D721Med (cell line): Measurements from ENCODE around the gene CASP12.
"Not testable (repeated sequence)": the region's sequence is repeated elsewhere in the genome, so short reads cannot be mapped to it uniquely, and the experiment has no call there.

Source experiments
- DNase-seq: peaks from one replicate; pipeline ENCODE4 v3.0.0; 2011; ENCODE audit warnings: low spot score; ENCODE audit not compliant: insufficient read length
- FAIRE-seq: peaks from 2 replicates; lab custom pipeline; 2011; peaks lifted over from hg19 to GRCh38; lab: Jason Lieb, UNC
- TF ChIP-seq, protein P1 (sequence below): IDR thresholded peaks from 2 replicates; pipeline ENCODE4 v1.5.1; 2012; ENCODE audit warnings: mild to moderate bottlenecking, control low read depth; ENCODE audit not compliant: insufficient read depth; ENCODE audit errors: missing control alignments

Gene CASP12

DNA sequence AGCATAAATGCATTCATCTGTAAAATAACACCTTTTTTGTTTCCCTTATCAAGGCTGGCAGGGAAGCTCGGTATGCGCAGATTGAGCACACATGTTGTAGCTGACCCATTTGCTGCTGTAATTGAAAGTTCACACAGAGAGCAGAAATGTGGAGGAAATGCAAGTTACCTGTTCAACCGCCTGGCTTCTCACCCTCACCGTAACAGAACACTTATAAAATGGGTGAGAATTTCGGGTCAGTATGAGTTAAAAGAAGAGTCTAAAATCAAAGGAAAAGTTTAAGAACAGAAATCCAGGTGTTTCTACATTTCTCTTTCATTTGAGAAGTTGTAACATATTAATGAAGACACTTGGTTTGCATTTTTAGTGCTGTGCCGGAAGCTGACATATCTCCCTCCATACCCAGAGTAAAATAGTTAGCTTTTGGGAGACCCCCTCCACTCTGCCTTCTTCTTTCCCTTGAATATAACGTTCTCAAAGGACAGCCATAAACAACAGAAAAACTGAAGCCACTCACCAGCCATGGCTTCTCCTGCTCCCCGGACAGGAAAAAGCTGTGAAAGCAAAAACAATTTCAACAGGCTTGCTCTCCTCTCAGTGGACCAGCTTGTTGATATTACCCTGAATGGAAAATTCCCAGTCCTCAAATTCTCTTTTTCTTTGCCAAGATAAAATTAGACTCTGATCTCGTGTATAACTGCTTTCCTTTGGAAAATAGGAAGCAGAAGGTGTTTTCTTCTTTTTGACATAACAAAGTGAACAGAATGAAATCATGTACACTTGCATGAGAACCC is at the start of gene CASP12:
Gene CASP12 (minus strand): TSS at position 570 of the 794 bp plus-strand sequence.
- FAIRE-seq, result no peak
- no peak for DNase-seq
- TF ChIP-seq, protein P1, sequence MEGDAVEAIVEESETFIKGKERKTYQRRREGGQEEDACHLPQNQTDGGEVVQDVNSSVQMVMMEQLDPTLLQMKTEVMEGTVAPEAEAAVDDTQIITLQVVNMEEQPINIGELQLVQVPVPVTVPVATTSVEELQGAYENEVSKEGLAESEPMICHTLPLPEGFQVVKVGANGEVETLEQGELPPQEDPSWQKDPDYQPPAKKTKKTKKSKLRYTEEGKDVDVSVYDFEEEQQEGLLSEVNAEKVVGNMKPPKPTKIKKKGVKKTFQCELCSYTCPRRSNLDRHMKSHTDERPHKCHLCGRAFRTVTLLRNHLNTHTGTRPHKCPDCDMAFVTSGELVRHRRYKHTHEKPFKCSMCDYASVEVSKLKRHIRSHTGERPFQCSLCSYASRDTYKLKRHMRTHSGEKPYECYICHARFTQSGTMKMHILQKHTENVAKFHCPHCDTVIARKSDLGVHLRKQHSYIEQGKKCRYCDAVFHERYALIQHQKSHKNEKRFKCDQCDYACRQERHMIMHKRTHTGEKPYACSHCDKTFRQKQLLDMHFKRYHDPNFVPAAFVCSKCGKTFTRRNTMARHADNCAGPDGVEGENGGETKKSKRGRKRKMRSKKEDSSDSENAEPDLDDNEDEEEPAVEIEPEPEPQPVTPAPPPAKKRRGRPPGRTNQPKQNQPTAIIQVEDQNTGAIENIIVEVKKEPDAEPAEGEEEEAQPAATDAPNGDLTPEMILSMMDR, result no peak

DNA sequence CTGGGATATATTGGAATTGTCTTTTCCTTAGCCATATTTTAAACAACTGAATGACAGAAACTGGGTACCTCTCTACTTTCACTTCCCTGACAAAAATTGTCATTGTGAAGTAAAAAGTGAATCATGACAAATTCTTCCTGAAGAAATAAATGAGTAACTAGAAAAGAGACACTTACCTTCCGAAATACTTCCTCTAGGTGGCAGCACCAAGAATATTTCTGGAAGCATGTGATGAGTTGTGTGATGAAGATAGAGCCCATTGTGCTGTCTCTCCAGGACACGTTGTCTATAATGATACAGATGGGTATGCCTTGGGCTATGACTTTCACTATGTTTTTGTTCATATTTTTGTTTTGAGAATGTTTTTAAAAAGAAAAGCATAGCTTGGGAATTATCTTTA is 48.6 kb upstream of the CASP12 start:
- no peak for FAIRE-seq
- TF ChIP-seq, protein P1, result peak; percentile 20
- DNase-seq, result no peak

DNA sequence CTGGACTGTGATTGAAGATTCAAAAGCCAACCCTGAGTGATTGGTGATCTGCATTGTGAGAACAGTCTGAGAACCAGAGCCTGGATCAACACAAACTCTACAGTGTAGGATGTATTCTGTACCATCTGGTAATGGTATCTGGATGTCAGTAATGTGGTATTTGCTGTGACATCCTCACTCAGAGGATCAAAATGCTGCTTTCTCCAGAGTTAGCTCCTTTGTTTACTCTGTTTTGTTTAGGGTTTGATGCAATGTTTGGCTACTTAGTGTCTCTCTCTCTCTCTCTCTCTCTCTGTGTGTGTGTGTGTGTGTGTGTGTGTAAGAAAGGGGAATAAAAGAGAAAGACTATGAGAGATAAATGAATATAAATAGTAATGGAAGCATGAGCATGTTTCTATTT is 45.8 kb upstream of the CASP12 start:
- DNase-seq (no peak), FAIRE-seq (no peak)
- TF ChIP-seq, protein P1, result no peak

DNA sequence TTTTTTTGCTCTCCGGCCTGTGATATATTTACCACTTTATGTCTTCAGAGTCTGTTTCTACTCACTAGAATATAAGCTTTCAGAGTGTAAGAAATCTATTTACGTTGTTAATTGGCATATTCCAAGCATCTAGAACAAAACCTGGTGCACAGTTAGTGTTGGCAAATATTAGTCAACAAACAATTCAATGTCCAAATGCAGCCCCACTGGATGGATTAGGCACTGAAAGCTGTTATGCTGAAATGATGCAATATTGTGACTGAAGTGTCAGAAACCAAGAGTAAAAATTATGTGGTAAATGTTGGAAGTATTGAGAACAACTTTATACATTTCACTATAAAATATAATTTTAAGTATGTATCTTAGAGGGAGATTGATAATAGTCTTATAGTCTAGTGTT is 45.3 kb upstream of the CASP12 start:
- no peak for FAIRE-seq
- TF ChIP-seq, protein P1, result no peak
- no peak for DNase-seq

DNA sequence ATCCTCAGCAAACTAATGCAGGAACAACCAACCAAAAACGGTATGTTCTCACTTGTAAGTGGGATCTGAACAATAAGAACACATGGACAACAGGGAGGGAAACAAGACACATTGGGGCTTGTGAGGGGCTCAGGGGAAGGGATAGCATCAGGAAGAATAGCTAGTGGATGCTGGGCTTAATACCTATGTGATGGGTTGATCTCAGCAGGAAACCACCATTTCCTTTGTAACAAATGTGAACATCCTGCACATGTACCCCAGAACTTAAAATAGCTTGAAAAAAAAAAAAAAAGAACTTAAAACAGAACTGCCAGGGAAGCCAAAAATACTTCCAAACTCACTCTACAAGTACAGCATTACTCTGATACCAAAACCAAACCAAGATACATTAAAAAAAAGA is 36.3 kb upstream of the CASP12 start:
- TF ChIP-seq, protein P1, result no peak
- no peak for DNase-seq
- FAIRE-seq, result no peak

DNA sequence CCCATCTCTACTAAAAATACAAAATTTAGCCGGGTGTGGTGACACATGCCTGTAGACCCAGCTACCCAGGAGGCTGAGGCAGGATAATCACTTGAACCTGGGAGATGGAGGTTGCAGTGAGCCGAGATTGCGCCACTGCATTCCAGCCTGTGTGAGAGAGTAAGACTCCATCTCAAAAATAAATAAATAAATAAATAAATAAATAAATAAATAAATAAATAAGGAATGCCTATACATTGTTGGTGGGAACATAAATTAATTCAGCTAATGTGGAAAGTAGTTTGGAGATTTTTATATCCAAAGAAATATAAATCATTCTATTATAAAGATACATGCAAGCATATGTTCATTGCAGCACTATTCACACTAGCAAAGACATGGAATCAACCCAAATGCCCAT is 35.8 kb upstream of the CASP12 start:
- DNase-seq, FAIRE-seq: not testable (repeated sequence)

DNA sequence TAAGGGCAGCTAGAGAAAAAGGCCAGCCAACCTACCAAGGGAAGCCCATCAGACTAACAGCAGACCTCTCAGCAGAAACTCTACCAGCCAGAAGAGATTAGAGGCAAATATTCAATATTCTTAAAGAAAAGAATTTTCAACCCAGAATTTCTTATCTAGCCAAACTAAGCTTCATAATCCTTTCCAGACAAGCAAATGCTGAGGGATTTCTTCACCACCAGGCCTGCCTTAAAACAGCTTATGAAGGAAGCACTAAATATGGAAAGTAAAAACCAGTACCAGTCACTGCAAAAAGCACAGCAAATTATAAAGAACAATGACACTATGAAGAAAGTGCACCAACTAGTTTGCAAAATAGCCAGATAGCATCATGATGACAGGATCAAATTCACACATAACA is 30.6 kb upstream of the CASP12 start:
- TF ChIP-seq, protein P1, result no peak
- FAIRE-seq, result no peak
- DNase-seq, result no peak
